Endothelial cell of umbilical vein (primary cell): ENCODE data around the gene PIGQ. TPM values are rescaled to one million over a fixed set of nuclear protein-coding genes. Genes with fewer than 3 reads are reported as not detected.

Experiments
- BruUV-seq: library from RNA; stranded (reverse); fragments of 400-500 nt; replicated peaks from 2 replicates; lab custom pipeline; 2021; lab: Mats Ljungman, UMichigan
- CTCF ChIA-PET: fragments of 300-600, 350-600 bp; sonication (Branson Sonifier 250); formaldehyde crosslinking; loops from one replicate; lab custom pipeline; 2021; ENCODE audit warnings: antibody characterized with exemption, inconsistent platforms; lab: Charles Lee
- POLR2A ChIA-PET: fragments of 300-600, 350-600 bp; sonication (Branson Sonifier 250); formaldehyde crosslinking; loops from one replicate; lab custom pipeline; 2021; ENCODE audit warnings: antibody characterized with exemption, inconsistent platforms; lab: Charles Lee
- DNase-seq: peaks from one replicate; pipeline ENCODE4 v3.0.0-alpha.2; 2011; ENCODE audit warnings: low read depth, low spot score
- FAIRE-seq: peaks from 2 replicates; lab custom pipeline; 2011; peaks lifted over from hg19 to GRCh38; lab: Jason Lieb, UNC
- H2AFZ ChIP-seq: 2 replicates; pipeline ENCODE4 v1.6.0; 2012; ENCODE audit warnings: low read depth, low read length, control low read depth, inconsistent platforms
- H3K27ac ChIP-seq: 2 replicates; pipeline ENCODE4 v1.5.1; 2011; ENCODE audit warnings: low read depth, mild to moderate bottlenecking, control low read depth, low read length, moderate library complexity; ENCODE audit not compliant: insufficient read depth
- H3K27me3 ChIP-seq, 2 experiments: 2 replicates each; pipeline versions ENCODE4 v1.6.0 to v1.6.1; 2011; ENCODE audit warnings: low read length in 2 of 2, mixed read lengths in 1 of 2; ENCODE audit not compliant: control insufficient read depth in 2 of 2, insufficient read depth in 2 of 2
- H3K36me3 ChIP-seq, 2 experiments: 2 replicates in 1 of 2; 3 replicates in 1 of 2; pipeline ENCODE4 v1.5.1; 2011; ENCODE audit warnings: low read length in 2 of 2, mild to moderate bottlenecking in 1 of 2, moderate library complexity in 1 of 2; ENCODE audit not compliant: control insufficient read depth in 2 of 2, insufficient read depth in 2 of 2; ENCODE audit errors: extremely low read depth in 1 of 2
- H3K4me1 ChIP-seq: 3 replicates; pipeline ENCODE4 v1.5.1; 2011; ENCODE audit warnings: mild to moderate bottlenecking, low read length; ENCODE audit not compliant: control insufficient read depth, insufficient read depth; ENCODE audit errors: extremely low read depth
- H3K4me2 ChIP-seq: 2 replicates; pipeline ENCODE4 v1.6.1; 2011; ENCODE audit warnings: low read length, control low read depth, mixed read lengths; ENCODE audit not compliant: insufficient read depth
- H3K4me3 ChIP-seq, 3 experiments: fragments of 200-600 bp in 1 of 3; sonication (generic), shearing (Covaris generic) in 1 of 3; replicated peaks in 1 of 3; 2 replicates each; pipeline ENCODE4 v1.5.1; 2011 to 2016; ENCODE audit warnings: control low read depth in 3 of 3, low read length in 3 of 3, mild to moderate bottlenecking in 2 of 3, inconsistent platforms in 1 of 3, low read depth in 1 of 3, moderate library complexity in 1 of 3; ENCODE audit not compliant: insufficient read depth in 1 of 3
- H3K79me2 ChIP-seq: 2 replicates; pipeline ENCODE4 v1.6.0; 2012; ENCODE audit warnings: low read length, inconsistent platforms; ENCODE audit not compliant: control insufficient read depth, insufficient read depth
- H3K9ac ChIP-seq: replicated peaks from 2 replicates; pipeline ENCODE3; 2011; ENCODE audit warnings: low read length, control low read depth; ENCODE audit not compliant: insufficient read depth; ENCODE audit errors: extremely low read depth
- H3K9me1 ChIP-seq: replicated peaks from 3 replicates; pipeline ENCODE4 v1.6.0; 2011; ENCODE audit warnings: mild to moderate bottlenecking, low read length; ENCODE audit not compliant: control insufficient read depth, insufficient read depth; ENCODE audit errors: extremely low read depth
- H3K9me3 ChIP-seq: replicated peaks from 2 replicates; pipeline ENCODE4 v1.5.1; 2012; ENCODE audit warnings: low read length, inconsistent platforms; ENCODE audit not compliant: control insufficient read depth, insufficient read depth
- H4K20me1 ChIP-seq: replicated peaks from 2 replicates; pipeline ENCODE3; 2011; ENCODE audit warnings: mild to moderate bottlenecking, low read length; ENCODE audit not compliant: control insufficient read depth, insufficient read depth; ENCODE audit errors: extremely low read depth
- EZH2 ChIP-seq: IDR thresholded peaks from 2 replicates; pipeline ENCODE4 v1.6.1; 2012; ENCODE audit warnings: borderline replicate concordance, low read depth, mild to moderate bottlenecking, moderate library complexity, low read length, inconsistent platforms; ENCODE audit not compliant: severe bottlenecking
- FOS ChIP-seq: IDR thresholded peaks from 2 replicates; pipeline ENCODE4 v1.6.1; 2011; ENCODE audit warnings: mild to moderate bottlenecking, low read length, moderate library complexity, borderline replicate concordance; ENCODE audit not compliant: insufficient read depth
- GATA2 ChIP-seq: IDR thresholded peaks from 2 replicates; pipeline ENCODE4 v1.7.0; 2011; ENCODE audit warnings: low read depth, mild to moderate bottlenecking, moderate library complexity, mixed read lengths, low read length; ENCODE audit not compliant: insufficient read length, insufficient read depth
- JUN ChIP-seq: IDR thresholded peaks from 2 replicates; pipeline ENCODE4 v1.6.1; 2011; ENCODE audit warnings: borderline replicate concordance, low read depth; ENCODE audit not compliant: insufficient read length, insufficient read depth
- MAX ChIP-seq: IDR thresholded peaks from 2 replicates; pipeline ENCODE4 v1.6.1; 2011; ENCODE audit not compliant: insufficient read depth, insufficient read length
- MYC ChIP-seq: IDR thresholded peaks from one replicate; pipeline ENCODE4 v1.6.1; 2011; ENCODE audit warnings: mild to moderate bottlenecking, low read depth, low read length
- POLR2A ChIP-seq: IDR thresholded peaks from 2 replicates; pipeline ENCODE4 v1.6.1; 2012; ENCODE audit warnings: low read depth, mild to moderate bottlenecking, control low read depth, low read length
- POLR2AphosphoS5 ChIP-seq: IDR thresholded peaks from 2 replicates; pipeline ENCODE4 v1.6.1; 2012; ENCODE audit warnings: low read depth, mild to moderate bottlenecking, control low read depth, low read length, moderate library complexity; ENCODE audit not compliant: insufficient read depth
- dilution Hi-C: fragments of 300-500 bp; cut with MboI; formaldehyde crosslinking; loops from one replicate; pipeline ENCODE4 v1.15.0; 2019; ENCODE audit warnings: low sequenced_read_pairs; ENCODE audit not compliant: extremely low pct_ligation_motif_present
- intact Hi-C: fragments of 100-400 bp; cut with micrococcal nuclease; formaldehyde crosslinking; loops from one replicate; pipeline ENCODE4 v1.10.0; 2022
- polyA plus RNA-seq, 4 experiments: library from polyadenylated mRNA; depleted of rRNA in 3 of 4; stranded (reverse) in 3 of 4; unstranded in 1 of 4; fragments of >200 nt; gene quantifications; 2 replicates each; pipeline versions ENCODE4 v1.2.1 to v1.2.3, GENCODE V29; 2011 to 2012; ENCODE audit warnings: missing spikeins in 1 of 4
- total RNA-seq: library from RNA; stranded (reverse); gene quantifications from 2 replicates; pipeline ENCODE4 v1.2.3, GENCODE V29; 2021
- TF ChIP-seq, protein P1 (sequence below), 2 donors: IDR thresholded peaks; 1 replicate in 1 of 2; 2 replicates in 1 of 2; pipeline ENCODE4 v1.5.1; 2011; ENCODE audit warnings: low read length in 2 of 2, mild to moderate bottlenecking in 2 of 2, moderate library complexity in 2 of 2, control low read depth in 1 of 2, inconsistent platforms in 1 of 2, low read depth in 1 of 2; ENCODE audit not compliant: insufficient read depth in 1 of 2; ENCODE audit errors: extremely low read depth in 1 of 2

PIGQ gene
- total and polyA plus RNA-seq, 2 donors (not counting 3 experiments of a cell fraction or from before 2014, with no cell fraction given): 66.9 to 67.7 TPM

- no peak for FAIRE-seq
- dilution Hi-C loops: no loop called here
These were observed 54.8 kb downstream of the PIGQ start for GRCh38 chr16:624526-625070.

GRCh38 chr16:625117-625976 lies 55.6 kb downstream of the PIGQ start:
- POLR2A ChIA-PET: no interaction called here

More at GRCh38 chr16:624526-625070, 54.8 kb downstream of the PIGQ start:
- Histone ChIP-seq H3K9ac (no peak overlapping the region), H4K20me1 (no peaks in the 10 kb centered on the region), H3K79me2 (no peaks in the 10 kb centered on the region), H2AFZ (no peak overlapping the region), H3K36me3 (peaks cover 0 to 5% of the 10 kb centered on the region in 2 experiments), H3K27me3 (no peaks in the 10 kb centered on the region), H3K9me1 (no peaks in the 10 kb centered on the region), H3K9me3 (no peaks in the 10 kb centered on the region), H3K4me2 (no peak overlapping the region), H3K4me1 (peaks cover 3% of the 10 kb centered on the region), H3K4me3 (no peak overlapping the region), H3K27ac (no peak overlapping the region)
- ChIA-PET CTCF (interaction anchor here (1.0 to 1.6 kb wide), 2 partner anchors 17 to 24 kb away, joined by 3 to 4 read pairs; partner anchors contain the start of gene MCRIP2), POLR2A (no interaction called here)
- DNase-seq: no peak
- BruUV-seq: no TSS peak
- intact Hi-C loops: no loop called here
- TF ChIP-seq GATA2 (no peak), POLR2AphosphoS5 (no peak)

More at GRCh38 chr16:625117-625976, 55.6 kb downstream of the PIGQ start:
- Histone ChIP-seq H3K4me2 (no peak overlapping the region), H2AFZ (no peak overlapping the region), H3K36me3 (peaks cover 0 to 5% of the 10 kb centered on the region in 2 experiments), H3K9ac (no peak overlapping the region), H3K27ac (no peak overlapping the region), H3K4me3 (no peak overlapping the region), H3K27me3 (no peaks in the 10 kb centered on the region), H3K9me1 (no peaks in the 10 kb centered on the region), H3K4me1 (peaks cover 3% of the 10 kb centered on the region), H4K20me1 (no peaks in the 10 kb centered on the region), H3K79me2 (no peaks in the 10 kb centered on the region), H3K9me3 (no peaks in the 10 kb centered on the region)
- FAIRE-seq (no peak), DNase-seq (no peak)
- CTCF ChIA-PET: interaction anchor here (1.0 to 1.6 kb wide), 2 partner anchors 17 to 23 kb away, joined by 3 to 4 read pairs; partner anchors contain the start of gene MCRIP2
- dilution Hi-C loops: no loop called here
- no TSS peak for BruUV-seq
- intact Hi-C loops: no loop called here
- TF ChIP-seq, protein P1, sequence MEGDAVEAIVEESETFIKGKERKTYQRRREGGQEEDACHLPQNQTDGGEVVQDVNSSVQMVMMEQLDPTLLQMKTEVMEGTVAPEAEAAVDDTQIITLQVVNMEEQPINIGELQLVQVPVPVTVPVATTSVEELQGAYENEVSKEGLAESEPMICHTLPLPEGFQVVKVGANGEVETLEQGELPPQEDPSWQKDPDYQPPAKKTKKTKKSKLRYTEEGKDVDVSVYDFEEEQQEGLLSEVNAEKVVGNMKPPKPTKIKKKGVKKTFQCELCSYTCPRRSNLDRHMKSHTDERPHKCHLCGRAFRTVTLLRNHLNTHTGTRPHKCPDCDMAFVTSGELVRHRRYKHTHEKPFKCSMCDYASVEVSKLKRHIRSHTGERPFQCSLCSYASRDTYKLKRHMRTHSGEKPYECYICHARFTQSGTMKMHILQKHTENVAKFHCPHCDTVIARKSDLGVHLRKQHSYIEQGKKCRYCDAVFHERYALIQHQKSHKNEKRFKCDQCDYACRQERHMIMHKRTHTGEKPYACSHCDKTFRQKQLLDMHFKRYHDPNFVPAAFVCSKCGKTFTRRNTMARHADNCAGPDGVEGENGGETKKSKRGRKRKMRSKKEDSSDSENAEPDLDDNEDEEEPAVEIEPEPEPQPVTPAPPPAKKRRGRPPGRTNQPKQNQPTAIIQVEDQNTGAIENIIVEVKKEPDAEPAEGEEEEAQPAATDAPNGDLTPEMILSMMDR (IDR thresholded peaks at IDR 0.05; ENCODE audit: extremely low read depth in 1 of 2, insufficient read depth in 1 of 2, low read depth in 1 of 2, low read length in 2 of 2): no peak
- TF ChIP-seq POLR2A (no peak), JUN (no peak), MAX (no peak), POLR2AphosphoS5 (no peak), EZH2 (no peak), FOS (no peak), MYC (no peak), GATA2 (no peak)
